HG03060 (cell line): Measurements from ENCODE around the gene KAZN.

Experiments
- ATAC-seq: cut with Tn5 transposase; IDR thresholded peaks from one replicate; pipeline ENCODE4 v1.9.1; 2021; ENCODE audit warnings: low read depth, moderate number of reproducible peaks; ENCODE audit not compliant: unreplicated experiment

KAZN gene

DNA sequence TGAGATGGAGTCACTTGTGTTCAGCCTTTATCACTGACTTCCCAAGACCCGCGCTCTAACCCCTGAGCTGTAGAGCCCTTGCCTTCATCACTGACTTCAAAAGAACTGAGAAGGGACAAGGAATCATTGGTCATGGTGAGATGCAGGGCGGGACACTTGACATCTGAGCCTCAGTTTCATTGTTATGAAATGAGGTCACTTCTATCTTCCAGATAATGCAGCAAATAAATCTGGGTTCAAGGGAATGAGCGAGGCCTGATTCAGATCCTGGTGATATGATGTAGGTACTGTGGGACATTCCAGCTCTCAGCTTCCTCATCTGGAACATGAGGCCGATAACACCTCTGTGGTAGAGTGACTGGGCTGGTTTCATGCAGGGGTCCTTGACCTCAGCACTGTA is 13.8 kb downstream of the KAZN start:
- no peak for ATAC-seq

DNA sequence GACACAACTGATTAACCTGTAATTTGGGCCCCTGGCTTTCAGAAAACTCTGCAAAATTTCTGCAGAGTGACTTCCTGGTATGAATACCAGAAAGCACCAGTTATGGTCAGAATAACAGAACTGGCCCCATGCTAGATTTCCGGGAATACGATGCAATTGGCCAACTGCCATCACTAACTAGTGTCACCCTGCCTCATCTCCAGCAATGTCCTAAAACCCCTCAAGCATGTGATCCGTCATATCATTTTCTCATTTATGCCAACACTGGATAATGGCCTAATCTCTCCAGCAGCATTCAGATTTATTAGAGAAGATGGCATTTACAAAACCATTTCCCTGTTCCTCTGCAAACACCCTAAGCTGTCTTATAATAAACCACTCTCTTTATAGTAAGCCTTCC is 15.4 kb downstream of the KAZN start:
- ATAC-seq: no peak

DNA sequence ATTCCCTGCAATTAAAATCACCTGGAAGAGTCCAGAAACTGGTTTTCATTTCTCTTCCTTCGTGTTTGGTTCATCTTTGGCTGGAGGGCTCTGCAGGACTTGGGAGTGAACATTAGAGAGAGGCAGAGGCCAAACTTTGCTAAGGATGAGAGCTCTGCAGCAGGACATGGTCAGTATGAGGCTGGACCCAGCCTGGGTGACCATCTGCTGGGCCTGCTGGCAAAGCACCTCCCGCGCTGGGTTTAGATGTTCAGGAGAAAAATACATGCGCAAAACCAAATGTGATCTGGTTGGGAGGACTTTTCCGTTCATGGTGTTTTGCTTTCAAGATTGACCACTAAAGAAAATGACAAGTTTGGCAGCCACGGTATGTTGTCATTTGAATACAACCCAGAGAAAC is 15.9 kb downstream of the KAZN start:
- ATAC-seq: no peak

- no peak for ATAC-seq
These were observed 17.2 kb downstream of the KAZN start for GRCh38 chr1:14615549-14616218.

GRCh38 chr1:14616632-14617396 is 18.3 kb downstream of the KAZN start:
- ATAC-seq: no peak

- no peak for ATAC-seq
These were observed 19.3 kb downstream of the KAZN start for GRCh38 chr1:14617791-14618190.

DNA sequence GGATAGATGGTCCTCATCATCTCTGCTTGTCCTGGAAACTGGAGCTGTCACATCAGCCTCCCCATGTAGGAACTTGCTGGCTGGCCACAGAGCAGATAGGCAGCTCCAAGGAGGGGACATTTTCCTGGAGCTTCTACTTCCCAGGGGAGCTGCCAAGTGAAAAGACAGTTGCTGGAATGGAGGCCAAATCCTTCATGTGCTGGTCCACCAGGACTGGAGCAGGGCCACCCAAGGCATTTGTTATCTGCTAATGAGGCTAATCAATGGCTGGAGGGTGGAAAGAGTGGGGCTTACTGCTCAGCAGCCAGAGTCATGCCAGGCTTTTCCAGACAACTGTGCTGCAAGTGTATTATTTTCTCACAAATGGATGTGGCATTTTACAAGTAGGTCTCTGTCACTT is 22.5 kb downstream of the KAZN start:
- no peak for ATAC-seq

GRCh38 chr1:14623090-14623489 is 24.6 kb downstream of the KAZN start:
- ATAC-seq: no peak

GRCh38 chr1:14624941-14625340 is 26.5 kb downstream of the KAZN start:
- ATAC-seq: no peak

DNA sequence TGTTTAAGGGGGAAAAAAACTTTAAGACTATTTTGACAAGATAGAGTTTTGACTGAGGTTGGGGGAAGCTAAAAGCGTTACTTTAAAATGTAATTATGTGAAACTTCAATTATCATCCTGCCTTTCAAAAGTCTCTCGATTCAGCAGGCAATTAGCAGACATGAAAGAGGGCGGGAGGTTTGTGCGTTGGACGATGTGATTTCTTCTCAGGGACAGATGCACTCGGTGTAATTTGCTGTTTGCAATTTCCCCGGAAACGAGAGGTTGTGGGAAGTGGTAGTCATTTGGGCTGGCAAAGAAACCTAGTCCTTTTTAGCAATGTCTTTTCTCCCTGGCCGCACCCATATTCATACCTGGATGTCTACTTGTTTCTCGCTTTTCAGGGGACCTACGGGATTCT is 27.1 kb downstream of the KAZN start:
- no peak for ATAC-seq

DNA sequence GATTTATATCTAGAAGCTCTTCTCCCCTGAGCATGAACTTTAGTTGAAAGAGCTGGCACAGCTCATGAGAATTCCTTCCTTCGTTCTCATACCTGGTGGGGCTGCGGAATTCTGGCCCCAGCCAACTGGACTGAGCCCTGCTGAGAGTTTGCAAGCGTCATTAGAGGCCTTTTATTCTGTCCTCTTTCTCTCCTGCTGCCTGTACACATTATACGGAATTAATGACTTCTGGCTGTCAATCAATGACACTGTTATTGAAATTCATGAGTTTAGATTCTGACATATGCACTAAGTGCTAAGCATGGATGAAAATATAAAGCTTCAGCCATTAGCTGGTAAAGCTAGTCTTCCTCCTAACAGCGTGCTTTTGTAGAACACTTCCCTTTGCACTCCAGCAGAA is 27.5 kb downstream of the KAZN start:
- ATAC-seq: no peak

- ATAC-seq: no peak
These were observed 28.6 kb downstream of the KAZN start for GRCh38 chr1:14626869-14627607.

GRCh38 chr1:14627608-14628489 is 29.4 kb downstream of the KAZN start:
- no peak for ATAC-seq

- ATAC-seq: no peak
These were observed 31.0 kb downstream of the KAZN start for GRCh38 chr1:14629363-14630014.

- no peak for ATAC-seq
These were observed 32.5 kb downstream of the KAZN start for GRCh38 chr1:14630986-14631385.

DNA sequence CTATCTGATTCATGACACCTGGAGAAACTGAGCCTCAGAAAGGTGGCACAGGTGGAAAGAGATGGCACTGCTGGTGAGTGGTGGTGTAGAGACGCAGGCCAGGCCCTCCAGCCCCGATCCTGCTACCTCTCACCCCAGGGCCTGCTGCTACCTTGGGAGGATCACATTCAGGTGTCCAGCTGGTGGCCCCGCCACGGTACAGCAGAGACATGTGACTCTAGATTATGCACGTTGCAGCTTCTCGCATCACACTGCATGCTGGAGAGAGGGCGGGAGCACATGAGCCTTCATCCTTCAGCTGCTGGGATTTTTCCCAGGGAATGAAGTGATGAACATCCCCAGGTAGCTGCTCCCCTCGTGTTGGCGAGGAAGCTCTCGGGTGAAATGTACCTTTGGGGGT is 32.9 kb downstream of the KAZN start:
- ATAC-seq: no peak

DNA sequence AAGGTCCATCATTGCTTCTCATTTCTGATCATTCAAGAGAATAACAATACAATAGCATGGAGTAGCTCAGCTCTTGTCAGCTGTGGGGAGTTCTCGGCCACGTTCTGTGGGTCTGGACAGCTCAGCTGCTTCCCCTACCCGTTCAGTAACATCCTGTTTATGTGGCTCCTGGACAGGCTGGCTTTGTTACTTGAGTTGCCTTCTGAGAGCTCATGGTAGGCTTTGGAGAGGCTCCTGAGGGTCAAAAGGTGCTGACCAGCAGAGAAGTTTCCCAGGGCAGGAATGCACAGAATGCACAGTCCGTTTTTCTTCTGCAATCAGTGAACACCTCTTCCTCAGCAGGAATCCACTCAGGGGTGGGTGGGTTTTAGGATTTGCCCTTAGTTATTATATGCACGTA is 36.0 kb downstream of the KAZN start:
- no peak for ATAC-seq

DNA sequence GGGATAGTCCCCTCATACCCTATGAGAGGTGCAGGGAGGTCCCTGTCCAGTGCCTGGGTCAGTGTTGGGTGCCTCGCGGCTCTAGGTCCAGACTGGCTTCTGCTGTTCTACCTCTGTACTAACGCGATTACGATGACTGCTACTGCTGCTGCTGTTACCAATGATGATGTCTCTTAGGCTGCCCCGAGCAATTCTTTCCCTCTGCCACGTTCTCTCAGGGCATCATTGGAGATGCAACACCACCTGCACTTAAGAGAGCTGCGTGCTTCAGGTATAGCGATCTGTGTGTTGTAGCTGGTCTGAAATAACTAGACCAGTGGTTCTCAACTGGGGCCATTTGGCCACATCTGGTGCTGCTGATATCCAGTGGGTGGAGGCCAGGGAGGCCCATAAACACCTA is 36.9 kb downstream of the KAZN start:
- no peak for ATAC-seq

DNA sequence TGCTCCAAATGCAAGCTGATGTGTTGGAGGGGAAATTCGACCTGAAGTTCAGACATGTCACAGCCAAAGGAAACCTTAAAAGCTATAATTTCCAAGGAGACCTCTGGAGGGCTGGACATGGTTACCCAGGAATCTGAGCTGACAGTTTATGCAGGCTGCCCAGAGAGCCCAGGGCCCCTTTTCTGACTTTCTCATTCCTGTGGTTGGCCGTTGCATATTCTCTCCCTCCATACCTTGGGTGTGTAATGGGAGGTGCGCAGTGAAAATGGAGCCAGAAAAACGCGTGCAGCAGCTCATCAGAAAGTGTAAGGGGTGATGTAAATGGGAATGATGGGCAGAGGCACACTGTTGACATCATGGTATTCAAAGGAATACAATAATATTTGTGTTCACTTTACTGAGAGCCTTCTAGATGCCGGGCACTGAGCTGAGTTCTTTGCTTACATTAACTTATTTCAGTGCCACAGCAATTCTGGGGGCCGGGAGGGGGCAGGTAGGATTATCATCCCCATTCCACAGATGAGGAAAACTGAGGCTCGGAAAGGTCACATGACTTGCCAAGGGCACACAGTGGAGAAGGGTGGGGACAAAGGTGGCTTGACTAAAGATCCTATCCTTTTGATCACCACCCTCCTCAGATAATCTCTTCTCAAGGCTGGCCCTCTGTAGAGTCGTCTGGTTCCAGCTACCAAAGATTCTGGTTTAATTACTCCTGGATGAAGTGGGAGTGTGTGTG is 38.6 kb downstream of the KAZN start:
- no peak for ATAC-seq
